Iris pigment epithelial cell (primary cell): Measurements from ENCODE around the gene ACTRT1.

Source experiments
- DNase-seq: peaks from one replicate; pipeline ENCODE4 v3.0.0-alpha.2; 2011; ENCODE audit warnings: low read depth

Gene ACTRT1

DNA sequence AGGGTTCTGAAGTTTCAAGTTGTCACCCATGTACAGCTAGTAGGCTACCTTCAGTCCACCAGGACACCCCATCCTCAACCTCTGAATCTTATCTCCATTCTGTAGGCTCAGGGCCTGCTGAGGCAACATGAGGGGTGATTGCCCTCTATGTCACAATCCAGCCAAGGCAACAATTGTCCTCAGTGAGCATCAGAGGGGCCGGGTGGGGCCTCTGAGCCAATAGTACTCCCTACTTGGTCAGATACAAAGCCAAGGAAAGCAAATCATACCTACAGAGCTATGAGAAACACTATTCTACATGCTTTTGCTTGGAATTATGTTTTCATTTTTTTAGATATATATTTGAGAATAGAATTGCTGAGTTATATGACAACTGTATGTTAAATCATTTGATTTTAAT lies at the start of gene ACTRT1:
TSS of gene ACTRT1 (minus strand) at position 101 of the 400 bp plus-strand sequence. CDS start 197 bp downstream, outside the sequence.
- DNase-seq: no peak

DNA sequence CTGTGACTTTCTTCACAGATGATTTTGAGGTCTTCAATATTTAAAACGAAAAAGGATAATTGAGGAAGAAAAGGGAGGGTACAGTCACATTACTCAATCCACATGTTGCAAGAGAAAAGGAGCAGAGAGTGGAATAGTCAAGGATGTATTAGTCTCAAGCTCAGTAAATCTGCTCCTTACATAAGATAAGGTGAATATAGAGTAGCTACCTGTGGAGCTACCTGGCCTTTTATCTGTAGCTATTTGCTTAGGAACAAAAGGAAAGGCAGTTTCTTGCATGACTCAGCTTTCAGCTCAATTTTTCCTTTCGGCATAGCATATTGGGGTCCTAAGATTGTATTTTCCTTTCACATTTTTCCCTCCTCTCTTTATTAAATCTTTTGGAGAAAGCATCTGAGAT lies 26.3 kb upstream of the ACTRT1 start:
- DNase-seq: no peak

DNA sequence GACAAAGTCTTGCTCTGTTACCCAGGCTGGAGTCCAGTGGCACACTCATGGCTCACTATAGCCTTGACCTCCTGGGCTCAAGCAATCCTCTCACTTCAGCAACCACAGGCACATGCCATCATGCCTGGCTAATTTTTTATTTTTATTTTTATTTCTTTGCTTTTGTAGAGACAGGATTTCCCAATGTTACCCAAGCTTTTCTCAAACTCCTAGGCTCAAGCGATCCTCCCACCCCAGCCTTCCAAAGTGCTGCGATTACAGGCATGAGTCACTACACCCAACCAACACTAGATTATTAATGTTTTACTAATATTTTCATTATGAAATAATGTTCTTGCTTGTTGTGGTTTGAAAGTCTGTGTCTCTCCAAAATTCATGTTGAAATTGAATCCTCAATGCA lies 5.2 kb upstream of the ACTRT1 start:
- DNase-seq: no peak

DNA sequence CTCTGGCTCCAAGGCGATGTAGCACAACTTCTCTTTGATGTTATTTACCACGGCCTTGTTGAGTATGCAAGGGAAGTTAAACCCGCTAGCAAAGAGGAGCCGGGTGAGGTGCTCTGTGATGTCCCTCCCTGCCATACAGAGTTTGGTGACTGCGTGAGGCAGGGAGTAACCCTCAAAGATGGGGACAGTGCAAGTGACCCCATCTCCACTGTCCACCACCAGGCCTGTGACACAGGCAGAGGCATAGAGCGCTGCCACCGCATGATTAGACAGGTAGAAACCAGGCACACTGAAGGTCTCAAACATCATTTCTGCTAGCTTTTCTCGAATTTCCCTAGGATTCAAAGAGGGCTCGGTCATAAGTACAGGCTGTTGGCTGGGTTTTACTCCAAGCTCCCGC lies 677 bp downstream of the ACTRT1 start:
- no peak for DNase-seq

DNA sequence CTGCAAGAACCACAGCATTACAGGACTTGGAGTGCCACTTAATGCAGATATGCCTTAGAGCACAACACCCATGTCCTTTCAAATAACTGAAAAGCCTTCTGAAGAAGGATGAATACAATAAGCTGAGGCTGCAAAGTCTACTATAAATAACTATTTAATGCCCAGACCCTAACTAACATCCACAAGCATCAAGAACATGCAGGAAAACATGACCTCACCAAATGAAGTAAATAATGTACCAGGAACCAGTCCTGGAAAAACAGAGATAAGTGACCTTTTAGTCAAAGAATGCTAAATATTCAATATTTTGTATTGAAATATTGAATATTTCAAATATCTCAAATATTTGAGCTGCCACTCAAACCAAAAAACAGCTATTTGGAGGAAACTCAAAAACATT lies 16.9 kb downstream of the ACTRT1 start:
- DNase-seq: no peak

DNA sequence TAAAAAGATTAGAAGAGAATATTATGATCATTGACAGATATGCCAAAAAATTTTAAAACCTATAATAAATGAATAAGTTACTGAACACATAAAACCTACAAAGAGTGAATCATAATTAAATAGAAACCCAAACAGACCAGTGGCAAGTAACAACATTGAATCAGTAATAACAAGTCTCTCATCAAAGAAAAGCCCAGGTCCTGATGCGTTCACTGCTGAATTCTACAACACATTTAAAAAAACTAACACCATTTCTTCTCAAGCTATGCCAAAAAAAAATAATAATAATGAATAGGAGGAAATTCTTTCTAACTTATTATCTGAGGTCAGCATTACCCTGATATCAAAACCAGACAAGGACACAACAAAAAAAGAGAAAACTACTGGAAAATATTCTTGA lies 30.6 kb downstream of the ACTRT1 start:
- no peak for DNase-seq

DNA sequence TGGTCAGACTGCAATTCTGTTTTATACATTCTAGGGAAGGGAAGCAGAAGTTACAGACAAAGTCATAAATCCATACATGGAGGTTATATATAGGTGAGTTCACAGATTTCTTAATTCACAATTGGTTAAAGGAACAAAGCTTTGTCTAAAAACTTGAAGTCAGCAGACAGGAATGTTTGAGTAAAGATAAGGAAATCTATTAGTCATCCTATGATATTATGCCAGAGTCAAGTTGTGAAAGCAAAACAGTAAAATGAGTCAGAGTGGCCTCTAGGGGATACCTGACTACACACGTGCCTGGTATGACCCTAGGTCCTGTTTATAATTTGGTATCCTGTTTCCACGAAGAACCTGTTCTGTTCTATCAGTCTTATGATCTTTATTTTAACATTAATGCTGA lies 31.5 kb downstream of the ACTRT1 start:
- DNase-seq: peak; percentile 62

DNA sequence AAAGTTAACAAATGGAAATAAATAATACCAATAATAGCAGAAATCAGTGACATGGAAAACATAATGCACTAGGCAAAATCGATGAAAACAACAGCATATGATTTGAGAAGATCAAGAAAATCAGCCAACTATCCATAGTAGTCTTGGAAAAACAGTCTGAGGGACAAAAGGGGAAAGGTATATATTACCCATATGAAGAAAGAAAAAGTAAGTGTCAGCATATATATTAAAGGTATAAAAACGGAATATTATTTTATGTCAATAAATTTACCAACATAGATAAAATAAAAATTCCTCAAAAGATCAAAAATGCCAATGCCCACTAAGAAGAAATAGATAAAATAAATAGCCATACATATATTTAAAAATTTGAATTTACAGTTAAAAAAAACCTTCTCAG lies 33.0 kb downstream of the ACTRT1 start:
- no peak for DNase-seq

DNA sequence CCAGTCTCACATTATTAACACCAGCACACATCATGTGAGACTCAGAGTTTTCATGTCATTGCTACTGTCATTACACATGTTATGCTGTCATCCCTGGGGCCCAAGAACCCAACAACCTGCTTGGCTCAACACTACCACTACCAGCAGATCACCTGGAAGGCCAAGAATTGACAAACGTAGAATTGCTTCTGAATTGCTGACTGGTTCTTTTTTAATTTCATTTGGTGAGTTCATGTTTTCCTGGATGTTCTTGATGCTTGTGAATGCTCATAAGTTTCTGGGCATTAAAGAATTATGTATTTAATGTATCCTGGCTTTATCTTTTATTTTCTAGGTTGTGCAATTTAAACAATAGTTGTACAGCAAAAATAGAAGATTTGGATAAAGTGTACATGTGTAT lies 40.2 kb downstream of the ACTRT1 start:
- no peak for DNase-seq

DNA sequence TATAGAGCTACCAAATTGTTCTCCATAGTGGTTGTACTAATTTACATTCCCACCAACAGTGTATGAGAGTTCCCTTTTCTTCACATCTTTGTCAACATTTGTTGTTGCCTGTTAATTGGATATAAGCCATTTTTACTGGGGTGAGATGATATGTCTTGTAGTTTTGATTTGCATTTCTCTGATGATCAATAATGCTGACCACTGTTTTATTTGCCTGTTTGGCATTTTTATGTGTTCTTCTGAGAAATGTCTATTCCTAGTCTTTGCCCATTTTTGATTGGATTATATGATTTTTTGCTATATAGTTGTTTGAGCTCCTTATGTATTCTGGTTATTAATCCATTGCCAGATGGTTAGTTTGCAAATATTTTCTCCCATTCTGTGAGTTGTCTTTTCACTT lies 44.3 kb downstream of the ACTRT1 start:
- DNase-seq: no peak
